Measurements from ENCODE around the gene MORN5. TPM values are rescaled to one million over a fixed set of nuclear protein-coding genes. Genes with fewer than 3 reads are reported as not detected.

The MORN5 gene
- total and polyA plus RNA-seq, 9 of the 15 experiments (the other 6 are each of a cell fraction or from before 2014, with no cell fraction given) = not detected

- no peak for TF ChIP-seq MLX (CRISPR knock-in tag; conservative IDR thresholded peaks at IDR 0.05)
- TF ChIP-seq ZNF41 (CRISPR knock-in tag; conservative IDR thresholded peaks at IDR 0.05) = no peak
- no peak for TF ChIP-seq KDM4B (IDR thresholded peaks at IDR 0.05; ENCODE audit: borderline replicate concordance in 2 of 2, low read depth in 1 of 2)
- TF ChIP-seq PRDM10 (IDR thresholded peaks at IDR 0.05; ENCODE audit: partially characterized antibody) = no peak
- TF ChIP-seq CREM (IDR thresholded peaks at IDR 0.05; ENCODE audit: low read depth) = peak; percentile 88
- no peak for TF ChIP-seq HNRNPK (IDR thresholded peaks at IDR 0.05; ENCODE audit: low read depth, low read length, poor library complexity, severe bottlenecking)
- no peak for TF ChIP-seq MXD1 (CRISPR knock-in tag; IDR thresholded peaks at IDR 0.05; ENCODE audit: borderline replicate concordance, poor library complexity, severe bottlenecking)
- TF ChIP-seq ZNF280A (IDR thresholded peaks at IDR 0.05; ENCODE audit: low read depth, partially characterized antibody) = no peak
- TF ChIP-seq ZNF518B (CRISPR knock-in tag; IDR thresholded peaks at IDR 0.05) = no peak
- TF ChIP-seq MECOM (CRISPR knock-in tag; IDR thresholded peaks at IDR 0.05) = no peak
- TF ChIP-seq TEAD1 (CRISPR knock-in tag; IDR thresholded peaks at IDR 0.05) = no peak
- TF ChIP-seq RAD51 (IDR thresholded peaks at IDR 0.05; ENCODE audit: borderline replicate concordance, low read depth) = no peak
- TF ChIP-seq NBN (IDR thresholded peaks at IDR 0.05; ENCODE audit: low read depth) = 0 out of 2 replicates have a peak, but pooled peaks have one; percentile 36
These were observed 54.1 kb downstream of the MORN5 start (continued) for GRCh38 chr9:122213589-122214413.

Measured in K562 (cell line).